Measurements from ENCODE around the gene OBP2A.
A peak's percentile ranks its signal among the peaks of the same experiment; 100 is the strongest.

Gene OBP2A

GRCh38 chr9:135500525-135501260 is 45.2 kb upstream of the OBP2A start, which contains the start of gene MRPS2:
Gene MRPS2, plus strand, starts transcription at chr9:135500682. Its CDS starts 29 bp downstream, at chr9:135500711.
- no peaks in the 10 kb centered on the region for H3K36me3 ChIP-seq (ENCODE audit: control insufficient read depth, insufficient read depth, low read length)
- H3K27ac ChIP-seq: peak within 1 kb of the TSS; percentile 67
- no peaks in the 10 kb centered on the region for H3K79me2 ChIP-seq
- no peaks in the 10 kb centered on the region for H3K9me3 ChIP-seq (ENCODE audit: control insufficient read depth, low read length)
- TF ChIP-seq CTCF (IDR thresholded peaks at IDR 0.05): peak; percentile 76
- H3K4me1 ChIP-seq: no peaks in the 10 kb centered on the region
- no peaks in the 10 kb centered on the region for H3K27me3 ChIP-seq (ENCODE audit: control insufficient read depth, insufficient read depth, low read length)
- peak within 1 kb of the TSS; percentile 35 for H3K9ac ChIP-seq
- H3K4me2 ChIP-seq (ENCODE audit: low read length): peak within 1 kb of the TSS; percentile 99
- peak within 1 kb of the TSS; percentile 93 for H2AFZ ChIP-seq
- peak within 1 kb of the TSS; percentile 80 for H3K4me3 ChIP-seq (ENCODE audit: low read depth, low read length)

- no peak overlapping the region for H3K27ac ChIP-seq
- H3K4me3 ChIP-seq (ENCODE audit: low read depth, low read length): peak overlapping the region; percentile 80
- H3K9ac ChIP-seq: peak overlapping the region; percentile 35
- H2AFZ ChIP-seq: peak overlapping the region; percentile 93
- H3K27me3 ChIP-seq (ENCODE audit: control insufficient read depth, insufficient read depth, low read length): no peaks in the 10 kb centered on the region
- H3K4me1 ChIP-seq: no peaks in the 10 kb centered on the region
- H3K36me3 ChIP-seq (ENCODE audit: control insufficient read depth, insufficient read depth, low read length): no peaks in the 10 kb centered on the region
- no peaks in the 10 kb centered on the region for H3K9me3 ChIP-seq (ENCODE audit: control insufficient read depth, low read length)
- H3K79me2 ChIP-seq: no peaks in the 10 kb centered on the region
- no peak for TF ChIP-seq CTCF (IDR thresholded peaks at IDR 0.05)
- peak overlapping the region; percentile 99 for H3K4me2 ChIP-seq (ENCODE audit: low read length)
Observed at GRCh38 chr9:135501261-135502167, 44.4 kb upstream of the OBP2A start.

- no peak overlapping the region for H3K27ac ChIP-seq
- no peaks in the 10 kb centered on the region for H3K27me3 ChIP-seq (ENCODE audit: control insufficient read depth, insufficient read depth, low read length)
- H3K9ac ChIP-seq: no peak overlapping the region
- no peaks in the 10 kb centered on the region for H3K9me3 ChIP-seq (ENCODE audit: control insufficient read depth, low read length)
- no peaks in the 10 kb centered on the region for H3K79me2 ChIP-seq
- no peaks in the 10 kb centered on the region for H3K4me1 ChIP-seq
- no peak overlapping the region for H3K4me3 ChIP-seq (ENCODE audit: low read depth, low read length)
- H2AFZ ChIP-seq: no peak overlapping the region
- H3K36me3 ChIP-seq (ENCODE audit: control insufficient read depth, insufficient read depth, low read length): no peaks in the 10 kb centered on the region
- TF ChIP-seq CTCF (IDR thresholded peaks at IDR 0.05): no peak
- H3K4me2 ChIP-seq (ENCODE audit: low read length): peak overlapping the region; percentile 99
Observed at GRCh38 chr9:135502168-135502872, 43.6 kb upstream of the OBP2A start.

- no peak for TF ChIP-seq CTCF (IDR thresholded peaks at IDR 0.05)
- Histone ChIP-seq H3K36me3 (ENCODE audit: control insufficient read depth, insufficient read depth, low read length) (no peaks in the 10 kb centered on the region), H3K79me2 (no peaks in the 10 kb centered on the region), H2AFZ (no peak overlapping the region), H3K4me1 (no peaks in the 10 kb centered on the region), H3K4me2 (ENCODE audit: low read length) (no peak overlapping the region), H3K9ac (no peak overlapping the region), H3K27me3 (ENCODE audit: control insufficient read depth, insufficient read depth, low read length) (no peaks in the 10 kb centered on the region), H3K27ac (no peak overlapping the region), H3K9me3 (ENCODE audit: control insufficient read depth, low read length) (no peaks in the 10 kb centered on the region), H3K4me3 (ENCODE audit: low read depth, low read length) (no peak overlapping the region)
Observed at GRCh38 chr9:135502873-135503321, 43.0 kb upstream of the OBP2A start.
